Lung (tissue), 12 donors: ENCODE data around the gene BCLAF3. TPM values are rescaled to one million over a fixed set of nuclear protein-coding genes. Genes with fewer than 3 reads are reported as not detected.

Experiments used
- ATAC-seq: fragments of 200-7000 bp; cut with Tn5 transposase; one replicate; pipeline ENCODE4 v1.9.1; 2020; ENCODE audit warnings: moderate number of reproducible peaks; ENCODE audit not compliant: insufficient read depth, low FRiP score
- DNase-seq, 3 donors: peaks; one replicate each; pipeline ENCODE4 v3.0.0-alpha.2; 2013 to 2017
- H3K27ac ChIP-seq, 2 donors: one replicate each; pipeline ENCODE4 v1.5.1; 2013; ENCODE audit warnings: mild to moderate bottlenecking in 2 of 2, moderate library complexity in 2 of 2, control low read depth in 1 of 2, inconsistent platforms in 1 of 2, low read depth in 1 of 2, low read length in 1 of 2
- H3K27me3 ChIP-seq, 3 donors: one replicate each; pipeline ENCODE4 v1.5.1; 2013; ENCODE audit warnings: low read length in 2 of 3; ENCODE audit not compliant: control insufficient read depth in 3 of 3, insufficient read depth in 3 of 3
- H3K36me3 ChIP-seq, 4 donors: one replicate each; pipeline ENCODE4 v1.5.1; 2013; ENCODE audit warnings: low read length in 4 of 4, mild to moderate bottlenecking in 1 of 4, moderate library complexity in 1 of 4; ENCODE audit not compliant: control insufficient read depth in 4 of 4, insufficient read depth in 4 of 4
- H3K4me1 ChIP-seq, 5 donors: one replicate each; pipeline ENCODE4 v1.5.1; 2013; ENCODE audit warnings: low read length in 5 of 5, mild to moderate bottlenecking in 2 of 5, moderate library complexity in 1 of 5; ENCODE audit not compliant: control insufficient read depth in 5 of 5, insufficient read depth in 5 of 5
- H3K4me3 ChIP-seq: one replicate; pipeline ENCODE4 v1.5.1; 2013; ENCODE audit warnings: mild to moderate bottlenecking, control low read depth, moderate library complexity
- H3K9ac ChIP-seq, 2 donors: one replicate each; pipeline ENCODE4 v1.5.1; 2013; ENCODE audit warnings: low read length in 2 of 2, control low read depth in 1 of 2; ENCODE audit not compliant: insufficient read depth in 1 of 2
- H3K9me3 ChIP-seq, 4 donors: one replicate each; pipeline ENCODE4 v1.5.1; 2013; ENCODE audit warnings: low read length in 3 of 4, mild to moderate bottlenecking in 1 of 4, moderate library complexity in 1 of 4; ENCODE audit not compliant: control insufficient read depth in 4 of 4, insufficient read depth in 3 of 4
- CTCF ChIP-seq: IDR thresholded peaks from 2 replicates; pipeline ENCODE4 v1.5.1; 2012; ENCODE audit warnings: mild to moderate bottlenecking; ENCODE audit errors: control extremely low read depth, extremely low read depth
- WGBS, 2 donors: extraction: QIAGEN DNeasy Blood & Tissue Kit; methylation state at CpG; one replicate each; pipeline ENCODE4 v1.1.7; 2013; 5-methylcytosine and 5-hydroxymethylcytosine counted together
- polyA plus RNA-seq, 2 donors: library from polyadenylated mRNA; stranded (reverse); fragments of 200-250 nt; gene quantifications; one replicate each; pipeline ENCODE4 v1.2.1, GENCODE V29; 2013
- total RNA-seq, 2 donors: library from RNA; depleted of rRNA in 1 of 2; stranded (reverse); fragments of >200 nt in 1 of 2; gene quantifications; one replicate each; pipeline ENCODE4 v1.2.1, GENCODE V29; 2014 to 2021
- donor health status: control.
- donor health status: control.
- donor health status: Bipolar disorder and iron deficiency.
- donor health status: healthy.
- donor health status: DM: yes; HTN: yes; CAD: no.

The BCLAF3 gene
- total and polyA plus RNA-seq, 4 donors: 2.5 to 22.4 (median 7.8) TPM

- TF ChIP-seq CTCF: no peak
- no peaks in the 10 kb centered on the region for H3K9me3 ChIP-seq
- whole genome bisulfite sequencing, 2 donors: 86 to 99% methylated on average over 6 of the region's 6 CpGs
- peaks cover 0 to 59% (median 27%) of the 10 kb centered on the region in 3 donors for H3K27me3 ChIP-seq
- H3K4me1 ChIP-seq: no peaks in the 10 kb centered on the region
- no peak overlapping the region for H3K4me3 ChIP-seq
- no peak overlapping the region for H3K27ac ChIP-seq
- no peaks in the 10 kb centered on the region for H3K36me3 ChIP-seq
- no peak for DNase-seq
- no peak overlapping the region for H3K9ac ChIP-seq
- no peak for ATAC-seq
Measured at GRCh38 chrX:19968276-19968675, 22.6 kb downstream of the BCLAF3 start.

- H3K9me3 ChIP-seq: no peaks in the 10 kb centered on the region
- H3K36me3 ChIP-seq: peaks cover 0 to 3% (median 0%) of the 10 kb centered on the region in 4 donors
- no peak overlapping the region for H3K9ac ChIP-seq
- 66 to 100% methylated on average over 1 of the region's 1 CpG for WGBS, 2 donors
- ATAC-seq (no peak), DNase-seq (no peak)
- H3K27me3 ChIP-seq: peaks cover 0 to 55% (median 23%) of the 10 kb centered on the region in 3 donors
- TF ChIP-seq CTCF: no peak
- no peak overlapping the region for H3K27ac ChIP-seq
- H3K4me3 ChIP-seq: no peak overlapping the region
- H3K4me1 ChIP-seq: no peaks in the 10 kb centered on the region
Measured at GRCh38 chrX:19966056-19966455, 24.8 kb downstream of the BCLAF3 start.

GRCh38 chrX:19964017-19964710 is 26.7 kb downstream of the BCLAF3 start:
- no peak overlapping the region for H3K4me3 ChIP-seq
- peaks cover 0 to 3% (median 0%) of the 10 kb centered on the region in 4 donors for H3K36me3 ChIP-seq
- H3K4me1 ChIP-seq: no peaks in the 10 kb centered on the region
- no peak for TF ChIP-seq CTCF
- 75 to 89% methylated on average over 9 of the region's 9 CpGs for WGBS, 2 donors
- H3K27ac ChIP-seq: no peak overlapping the region
- H3K27me3 ChIP-seq: peaks cover 0 to 53% (median 18%) of the 10 kb centered on the region in 3 donors
- no peak for ATAC-seq
- peaks cover 0 to 1% (median 0%) of the 10 kb centered on the region in 4 donors for H3K9me3 ChIP-seq
- H3K9ac ChIP-seq: no peak overlapping the region
- no peak for DNase-seq

- peaks cover 0 to 3% (median 0%) of the 10 kb centered on the region in 5 donors for H3K4me1 ChIP-seq
- peaks cover 0 to 1% (median 0%) of the 10 kb centered on the region in 4 donors for H3K9me3 ChIP-seq
- H3K27me3 ChIP-seq: peaks cover 0 to 49% (median 18%) of the 10 kb centered on the region in 3 donors
- no peak for ATAC-seq
- TF ChIP-seq CTCF: no peak
- 65 to 100% methylated on average over 1 of the region's 1 CpG for WGBS, 2 donors
- H3K9ac ChIP-seq: no peak overlapping the region
- H3K4me3 ChIP-seq: no peak overlapping the region
- no peak overlapping the region for H3K27ac ChIP-seq
- H3K36me3 ChIP-seq: peaks cover 0 to 3% (median 0%) of the 10 kb centered on the region in 4 donors
- DNase-seq: no peak
Measured at GRCh38 chrX:19960913-19961312, 29.9 kb downstream of the BCLAF3 start.
